HK-2 (cell line): ENCODE data around the gene KCNH4.
"Not testable (repeated sequence)": the region's sequence is repeated elsewhere in the genome, so short reads cannot be mapped to it uniquely, and the experiment has no call there.

ENCODE experiments used
- DNase-seq: peaks from one replicate; pipeline ENCODE4 v3.0.0-alpha.2; 2018; ENCODE audit not compliant: unreplicated experiment

KCNH4 gene

DNA sequence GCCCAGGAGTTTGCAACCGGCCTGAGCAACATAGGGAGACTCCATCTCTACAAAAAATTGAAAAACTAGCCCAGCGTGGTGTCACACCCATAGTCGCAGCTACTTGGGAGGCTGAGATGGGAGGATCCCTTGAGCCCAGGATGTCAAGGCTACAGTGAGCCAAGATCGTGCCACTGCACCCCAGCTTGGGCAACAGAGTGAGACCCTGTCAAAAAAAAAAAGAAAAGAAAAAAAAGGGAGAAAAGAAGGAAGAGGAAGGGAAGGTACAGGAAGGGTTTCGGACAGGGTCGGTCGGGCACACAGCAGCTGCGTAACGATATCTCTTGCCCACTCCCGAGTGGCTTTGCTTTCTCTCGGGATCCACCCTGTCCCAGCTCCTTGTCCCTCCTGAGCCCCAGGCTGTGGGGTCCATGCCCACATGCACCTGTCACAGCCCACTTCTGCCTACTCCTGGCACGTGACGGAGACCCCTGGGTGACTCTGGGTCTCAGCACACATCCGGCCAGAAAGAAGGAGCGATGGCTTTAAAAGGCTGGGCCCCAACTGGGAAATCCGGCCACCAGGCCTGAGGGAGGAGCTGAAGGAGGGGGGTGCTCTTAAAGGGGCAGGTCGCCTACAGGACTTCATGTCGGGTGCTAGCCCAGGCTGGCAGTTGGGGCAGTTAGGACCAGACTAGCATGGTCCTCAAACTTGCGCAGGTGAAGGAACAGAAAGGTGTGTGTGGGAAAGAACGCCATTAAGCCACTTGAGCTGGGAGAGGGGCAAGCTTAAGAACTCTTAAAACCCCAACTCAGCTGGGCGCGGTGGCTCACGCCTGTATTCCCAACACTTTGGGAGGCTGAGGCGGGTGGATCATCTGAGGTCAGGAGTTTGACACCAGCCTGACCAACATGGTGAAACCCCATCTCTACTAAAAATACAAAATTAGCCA is 13.3 kb upstream of the KCNH4 start, which contains the start of gene GHDC:
Gene GHDC (minus strand): TSS at position 526 of the 931 bp plus-strand sequence. CDS start 913 bp downstream, outside the sequence.
- DNase-seq, result peak; percentile 71

DNA sequence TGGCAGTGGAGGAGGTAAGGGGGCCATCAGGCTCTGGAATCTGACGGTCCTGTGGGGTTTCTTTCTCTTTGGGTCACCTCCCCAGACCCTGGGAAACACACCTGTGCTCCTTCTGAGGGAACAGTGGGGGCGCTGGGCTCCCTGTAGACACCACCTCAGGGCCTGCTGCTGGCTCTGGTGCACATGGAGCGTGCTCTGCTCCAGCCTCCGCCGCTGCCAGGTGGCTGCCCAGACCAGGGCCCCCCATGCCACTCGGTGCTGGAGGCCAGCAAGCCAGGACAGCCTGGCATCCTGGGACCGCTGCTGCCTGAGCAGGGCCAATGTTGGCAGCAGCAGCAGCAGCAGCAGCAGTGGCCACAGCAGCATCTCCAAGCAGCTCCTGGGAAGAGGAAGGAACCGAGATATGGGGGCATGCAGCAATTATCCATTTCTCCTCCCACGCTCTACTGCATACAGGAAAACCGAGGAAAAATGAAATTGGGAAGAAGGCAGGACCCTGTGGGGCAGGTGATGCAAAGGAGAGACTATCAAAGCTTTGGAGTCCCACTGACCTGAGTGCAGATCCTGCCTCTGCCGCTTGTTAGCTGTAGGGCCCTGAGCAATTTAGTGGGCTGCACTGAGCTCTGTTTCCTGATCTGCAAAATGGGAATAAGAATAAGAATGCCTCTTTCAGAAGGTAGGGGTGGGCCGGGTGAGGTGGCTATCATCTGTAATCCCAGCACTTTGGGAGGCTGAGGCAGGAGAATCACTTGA is 12.4 kb upstream of the KCNH4 start:
- no peak for DNase-seq

DNA sequence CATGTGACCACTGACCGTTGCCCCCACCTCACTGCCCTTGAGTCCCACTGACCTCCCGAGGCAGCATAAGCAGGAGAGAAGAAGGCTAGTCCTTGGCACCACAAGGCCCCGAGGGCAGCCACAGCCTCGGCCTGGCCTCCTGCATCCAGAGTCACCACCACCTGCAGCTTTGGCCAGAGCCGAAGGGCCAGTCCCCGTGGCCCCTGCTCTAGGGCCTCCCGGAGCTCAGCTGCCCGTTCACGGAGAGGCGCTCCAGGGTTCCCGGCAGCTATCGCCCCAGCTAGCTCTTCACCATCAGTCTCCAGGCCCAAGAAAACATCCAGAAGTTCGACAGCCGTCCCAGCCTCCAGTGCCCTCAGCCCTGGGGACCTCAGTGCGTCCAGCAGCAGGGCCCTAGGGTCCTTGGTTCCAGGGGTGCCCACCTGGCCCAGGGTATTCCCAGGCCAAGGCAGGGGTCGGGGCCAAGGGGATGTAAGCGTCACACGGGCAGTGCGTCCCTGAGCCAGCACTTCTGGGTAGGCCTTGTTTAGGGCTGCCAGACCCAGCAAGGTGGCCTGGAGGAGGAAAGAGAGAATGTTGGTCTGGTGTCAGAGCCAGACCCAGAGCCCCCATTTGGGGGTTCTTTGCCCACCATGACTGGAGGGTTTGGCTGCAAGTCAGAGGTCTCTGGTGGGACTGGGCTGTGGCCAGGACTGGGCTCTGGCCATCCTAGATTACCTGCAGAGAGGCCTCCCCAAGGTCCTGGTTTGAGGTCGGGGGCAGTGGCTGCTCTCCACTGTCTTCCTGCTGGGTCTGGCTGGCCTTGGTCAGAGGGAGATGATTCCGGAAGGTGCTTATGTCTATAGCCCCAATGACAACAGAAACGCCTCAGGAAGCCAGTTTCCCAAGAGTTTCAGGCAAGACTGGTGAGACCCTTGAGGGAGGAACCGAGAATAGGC is 11.5 kb upstream of the KCNH4 start:
- DNase-seq, result no peak

DNA sequence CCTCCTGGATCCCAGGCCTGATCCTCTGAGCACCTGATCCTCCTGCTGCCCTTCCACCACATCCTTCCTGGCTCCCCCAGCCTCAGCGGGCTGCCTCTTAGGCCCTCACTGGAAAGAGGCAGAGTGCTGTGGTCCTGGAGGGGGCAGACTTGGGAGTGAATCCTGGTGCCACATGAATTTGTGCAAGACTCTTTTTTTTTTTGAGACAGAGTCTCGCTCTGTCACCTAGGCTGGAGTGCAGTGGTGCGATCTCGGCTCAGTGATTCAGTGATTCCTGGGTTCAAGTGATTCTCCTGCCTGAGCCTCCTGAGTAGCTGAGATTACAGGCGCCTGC is 10.3 kb upstream of the KCNH4 start:
- no peak for DNase-seq

DNA sequence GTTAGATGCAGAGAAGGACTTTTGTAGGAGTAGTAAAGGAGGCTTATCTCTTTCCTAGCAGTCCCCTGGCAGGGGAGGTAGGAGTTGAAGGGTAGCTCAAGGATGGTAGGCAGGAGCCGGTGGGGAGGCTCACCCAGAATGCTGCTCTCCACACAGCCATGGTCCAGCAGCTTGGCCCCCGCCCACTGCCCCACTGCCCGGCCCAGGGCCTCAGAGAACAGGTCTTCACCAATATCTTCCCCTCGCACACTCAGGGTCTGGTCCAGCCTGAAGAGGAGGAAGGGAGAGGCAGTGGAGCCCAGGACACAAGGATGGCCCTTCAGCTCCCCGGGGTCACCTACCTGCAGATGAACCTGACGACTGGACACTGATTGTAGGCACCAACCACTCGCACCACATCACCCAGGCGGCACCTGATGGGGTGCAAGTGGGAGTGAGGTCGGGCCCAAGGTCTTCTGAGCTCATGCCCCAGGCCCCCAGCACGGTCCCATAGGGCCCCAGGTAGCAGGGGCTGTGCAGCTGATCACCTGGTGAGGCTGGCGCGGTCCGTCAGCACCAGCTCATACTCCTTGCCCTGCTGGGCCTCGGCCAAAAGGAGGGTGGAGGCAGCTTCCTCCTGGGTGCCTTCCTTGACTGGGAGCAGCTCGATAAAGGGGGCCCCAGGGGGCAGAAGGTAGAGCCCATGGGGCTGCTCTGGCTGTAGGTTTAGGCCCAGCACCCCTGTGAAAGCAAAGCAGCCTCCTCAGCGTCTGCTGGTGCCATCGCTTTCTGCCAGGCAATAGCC is 9.7 kb upstream of the KCNH4 start:
- DNase-seq, result no peak

DNA sequence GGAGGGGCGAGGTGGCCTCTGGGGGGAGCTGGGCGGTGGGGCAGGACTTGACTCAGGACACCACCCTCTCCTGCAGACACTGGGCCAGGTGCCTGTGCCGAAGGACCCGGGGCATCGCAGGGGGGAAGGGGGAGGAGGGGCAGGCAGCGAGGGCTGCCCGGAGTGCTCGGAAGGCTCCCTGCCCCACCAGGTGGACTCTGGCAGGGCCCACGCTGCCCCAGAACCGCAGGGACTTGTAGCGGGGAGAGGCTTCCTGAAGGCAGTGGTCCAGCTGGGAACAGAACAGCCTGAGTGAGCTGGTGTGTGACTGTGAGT is 8.7 kb upstream of the KCNH4 start:
- no peak for DNase-seq

DNA sequence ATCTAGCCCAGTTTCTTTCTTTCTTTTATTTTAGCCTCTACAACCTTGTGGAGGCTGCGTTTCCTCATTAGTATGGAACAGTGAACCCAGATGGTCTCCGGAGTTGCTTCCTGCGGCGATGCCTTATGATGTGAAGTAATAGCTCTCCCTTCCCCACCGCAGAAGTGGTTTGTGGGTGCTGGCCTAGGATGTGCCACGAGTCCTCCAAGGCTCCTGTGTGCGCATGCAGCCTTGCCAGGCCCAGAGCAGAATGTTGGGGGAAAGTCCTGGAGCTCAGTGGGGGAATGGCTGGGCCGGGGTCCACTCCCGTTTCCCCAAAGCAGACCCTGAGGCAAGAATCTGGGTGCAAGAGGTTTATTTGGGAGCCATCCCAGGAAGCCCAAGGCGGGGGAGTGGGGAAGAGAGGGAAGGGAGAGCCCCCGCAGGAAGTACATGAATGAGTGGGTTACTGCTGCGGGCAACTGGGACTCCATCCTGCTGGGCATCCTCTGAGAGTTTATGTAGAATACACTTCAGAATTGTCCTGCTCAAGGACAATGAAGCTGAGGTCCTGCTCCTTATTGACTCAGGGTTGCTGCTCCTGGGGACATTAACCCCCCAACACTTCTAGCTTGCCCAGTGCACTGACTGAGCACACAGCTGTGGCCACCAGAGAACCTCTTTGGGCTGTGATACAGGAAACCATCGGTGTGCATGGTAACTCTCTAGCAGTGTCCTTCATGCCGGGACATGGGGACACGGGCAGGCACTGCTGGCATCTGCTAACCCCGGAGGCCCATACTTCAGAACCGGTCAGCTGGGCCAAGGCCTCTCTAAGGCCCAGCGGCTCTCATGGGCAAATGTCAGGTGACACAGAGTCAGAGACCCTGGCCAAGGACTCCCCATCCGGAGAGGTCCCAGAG is 8.1 kb upstream of the KCNH4 start:
- DNase-seq, result no peak

DNA sequence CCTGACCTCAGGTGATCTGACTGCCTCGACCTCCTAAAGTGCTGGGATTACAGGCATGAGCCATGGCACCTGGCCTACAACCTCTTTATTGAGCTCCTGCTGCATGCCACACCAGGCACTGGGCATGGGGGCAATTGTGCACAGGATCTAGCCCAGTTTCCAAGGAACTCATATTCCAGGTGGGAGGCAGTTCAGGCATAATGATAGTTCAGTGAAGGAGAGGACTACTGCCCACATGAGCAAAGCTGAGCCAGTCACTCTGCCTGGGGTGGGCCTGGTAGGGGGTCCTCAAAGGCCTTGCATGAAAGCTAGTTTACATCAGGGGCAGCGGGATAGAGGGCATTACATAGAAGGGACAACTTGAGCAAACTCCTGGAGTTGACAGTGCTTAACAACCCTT is 6.9 kb upstream of the KCNH4 start:
- DNase-seq, result no peak

DNA sequence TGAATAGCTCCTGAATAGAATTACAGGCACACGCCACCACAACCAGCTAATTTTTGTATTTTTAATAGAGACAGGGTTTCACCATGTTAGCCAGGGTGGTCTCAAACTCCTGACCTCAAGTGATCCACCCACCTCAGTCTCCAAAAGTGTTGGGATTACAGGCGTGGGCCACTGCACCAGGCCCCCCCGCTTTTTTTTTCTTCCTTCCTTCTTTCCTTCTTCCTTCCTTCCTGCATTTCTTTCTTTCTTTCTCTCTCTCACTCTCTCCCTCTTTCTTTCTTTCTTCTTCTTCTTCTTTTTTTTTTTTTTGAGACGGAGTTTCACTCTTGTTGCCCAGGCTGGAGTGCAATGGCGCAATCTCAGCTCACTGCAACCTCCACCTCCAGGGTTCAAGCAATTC is 5.2 kb upstream of the KCNH4 start:
- DNase-seq, result not testable (repeated sequence)

DNA sequence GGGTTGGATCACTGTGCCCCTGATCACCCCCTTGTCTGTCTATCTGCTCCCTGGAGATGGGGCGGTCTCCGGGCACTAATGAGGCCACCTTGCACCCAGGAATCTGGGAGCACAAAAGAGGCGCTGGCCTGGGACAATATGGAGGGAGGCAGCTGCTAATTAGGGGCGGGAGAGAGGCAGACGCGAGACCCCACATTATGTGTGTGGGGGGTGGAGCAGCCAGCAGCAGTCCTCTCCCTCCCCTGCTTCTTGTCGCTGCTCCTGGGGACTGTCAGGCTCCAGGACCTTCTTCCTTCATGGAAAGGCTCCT is 4.6 kb upstream of the KCNH4 start:
- no peak for DNase-seq

DNA sequence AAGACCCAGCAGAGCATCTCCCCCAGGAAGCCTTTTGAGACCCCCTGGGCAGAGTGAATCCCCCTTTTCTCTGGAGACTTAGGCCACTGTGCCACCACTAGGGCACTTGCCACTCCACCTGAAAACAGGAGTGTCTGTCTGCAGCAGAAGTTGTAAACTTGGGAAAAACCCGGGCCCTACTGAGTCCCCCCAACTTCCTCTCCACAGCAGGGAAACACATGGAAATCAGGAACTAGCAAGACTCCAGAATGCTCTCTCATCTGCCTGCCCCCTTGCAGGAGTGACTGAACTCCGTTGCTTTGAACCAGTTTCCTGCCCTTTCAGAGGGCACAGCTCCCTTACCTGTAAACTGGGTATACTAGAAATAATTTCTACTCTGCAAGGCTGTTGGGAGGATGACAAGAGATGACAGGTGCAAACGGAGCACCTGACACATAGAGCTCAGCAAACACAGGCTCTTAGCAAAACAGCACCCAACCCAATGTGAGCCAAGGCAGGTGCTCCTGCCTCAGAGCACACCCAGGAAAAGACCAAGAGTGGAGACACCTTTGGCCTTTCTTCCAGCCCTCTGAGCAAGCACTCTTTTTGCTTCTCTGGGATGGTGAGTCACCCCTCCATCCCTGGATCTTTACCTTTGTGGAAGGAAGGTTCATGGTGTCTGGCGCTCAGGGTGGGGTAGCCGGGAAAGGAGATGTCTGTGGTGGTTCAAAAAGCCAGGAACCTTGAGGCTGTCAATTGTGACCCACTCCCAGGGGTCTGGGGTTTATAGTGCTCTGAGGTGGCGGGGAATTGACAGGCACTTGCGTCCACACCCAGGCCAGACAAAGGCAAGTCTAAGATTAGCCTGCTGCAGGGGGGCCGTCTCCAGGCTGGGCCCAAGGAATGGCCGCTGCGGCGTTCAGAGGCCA is 4.0 kb upstream of the KCNH4 start, which contains the start of gene HCRT:
Gene HCRT (minus strand): TSS at position 740 of the 908 bp plus-strand sequence. CDS start 87 bp downstream, at position 653.
- no peak for DNase-seq

DNA sequence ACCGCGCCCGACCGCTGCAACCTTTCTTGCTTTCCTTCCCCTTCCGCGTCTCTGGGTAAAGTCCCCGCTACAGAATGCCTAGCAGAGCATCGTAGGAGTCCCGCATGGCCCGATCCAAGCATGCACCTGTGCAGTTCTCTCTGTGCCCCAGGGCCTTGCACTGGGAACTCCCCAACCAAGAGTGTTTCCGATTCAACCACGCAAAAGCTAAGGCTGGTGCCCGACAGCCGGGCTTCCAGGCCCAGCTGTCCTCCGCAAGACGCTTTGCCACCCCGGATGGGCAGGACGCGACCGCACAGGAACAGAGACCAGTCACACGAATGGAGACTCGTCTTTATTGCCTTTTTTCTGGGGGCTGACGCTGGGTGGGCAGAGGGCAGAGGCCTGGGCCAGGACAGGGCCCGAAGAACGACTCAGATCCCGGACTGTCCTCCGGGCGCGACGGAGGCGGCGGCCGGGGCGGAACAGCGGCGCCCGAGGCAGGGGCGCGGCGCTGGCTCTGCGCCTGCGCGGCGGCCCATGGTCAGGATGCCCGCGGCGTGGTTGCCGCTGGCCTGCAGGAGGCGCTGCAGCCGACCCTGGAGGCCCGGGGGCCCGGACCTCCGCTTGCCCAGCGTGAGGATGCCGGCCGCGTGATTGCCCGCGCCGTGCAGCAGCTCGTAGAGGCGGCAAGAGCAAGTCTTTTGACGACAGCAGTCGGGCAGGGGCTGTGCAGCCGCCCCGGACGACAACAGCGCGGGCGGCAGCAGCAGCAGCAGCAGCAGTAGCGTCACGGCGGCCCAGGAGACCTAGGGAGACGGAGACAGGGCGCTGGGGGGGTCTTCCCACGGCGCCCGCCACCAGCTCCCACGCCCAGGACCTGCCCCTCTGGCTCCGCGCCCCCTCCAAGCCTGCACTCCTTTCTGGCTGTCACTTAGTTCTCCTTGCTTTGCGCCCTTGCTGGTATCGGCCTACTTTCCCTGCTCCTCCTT is 3.1 kb upstream of the KCNH4 start:
- DNase-seq, result peak; percentile 70

DNA sequence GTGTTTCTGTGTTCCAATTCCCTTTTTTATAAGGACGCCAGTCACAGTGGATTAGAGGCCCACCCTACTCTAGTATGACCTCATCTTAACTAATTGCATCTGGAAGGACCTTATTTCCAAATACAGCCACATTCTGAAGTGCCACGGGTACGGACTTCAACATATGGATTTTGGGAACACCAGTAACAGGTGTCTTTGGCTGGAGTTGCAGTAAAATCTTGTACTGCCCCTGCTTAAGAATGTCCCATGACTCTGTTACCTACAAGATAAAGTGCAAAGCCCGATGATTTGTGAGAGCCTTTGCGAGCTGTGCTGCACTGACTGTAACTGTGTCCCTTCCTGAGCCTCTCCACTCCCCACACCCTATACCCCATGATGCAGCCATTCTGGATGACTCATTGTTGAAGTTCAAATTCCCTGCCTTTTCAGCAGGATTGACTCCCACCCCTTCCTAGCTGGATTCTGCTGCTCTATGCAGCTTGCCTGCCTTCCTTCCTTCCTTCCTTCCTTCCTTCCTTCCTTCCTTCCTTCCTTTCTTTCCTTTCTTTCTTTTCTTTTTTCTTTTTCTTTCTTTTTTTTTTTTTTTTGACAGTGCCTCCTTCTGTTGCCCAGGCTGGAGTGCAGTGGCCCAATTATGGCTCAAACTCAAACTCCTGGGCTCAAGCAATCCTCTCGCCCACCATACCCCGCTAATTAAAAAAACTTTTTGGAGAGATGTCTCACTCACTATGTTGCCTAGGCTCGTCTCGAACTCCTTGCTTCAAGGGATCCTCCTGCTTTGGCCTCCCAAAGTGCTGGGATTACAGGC is 2.2 kb upstream of the KCNH4 start:
- peak; percentile 18 for DNase-seq

DNA sequence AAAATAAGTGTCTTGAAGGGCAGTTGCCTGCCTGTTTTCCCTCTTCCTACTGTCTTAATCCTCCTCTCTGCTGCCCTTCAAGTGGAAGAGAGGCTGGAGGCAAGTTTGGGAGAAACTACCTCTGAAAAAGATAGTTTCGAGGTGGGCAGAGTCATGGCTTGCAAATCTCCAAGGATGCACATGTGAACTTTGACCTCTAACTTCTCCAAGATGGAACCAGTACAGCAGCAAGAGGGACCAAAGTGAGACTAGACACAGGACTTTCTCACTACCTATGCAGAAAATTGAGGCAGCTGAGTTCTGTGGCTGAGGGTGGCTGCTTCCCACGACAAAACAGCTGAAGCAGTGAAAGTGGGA is 887 bp upstream of the KCNH4 start:
- no peak for DNase-seq

DNA sequence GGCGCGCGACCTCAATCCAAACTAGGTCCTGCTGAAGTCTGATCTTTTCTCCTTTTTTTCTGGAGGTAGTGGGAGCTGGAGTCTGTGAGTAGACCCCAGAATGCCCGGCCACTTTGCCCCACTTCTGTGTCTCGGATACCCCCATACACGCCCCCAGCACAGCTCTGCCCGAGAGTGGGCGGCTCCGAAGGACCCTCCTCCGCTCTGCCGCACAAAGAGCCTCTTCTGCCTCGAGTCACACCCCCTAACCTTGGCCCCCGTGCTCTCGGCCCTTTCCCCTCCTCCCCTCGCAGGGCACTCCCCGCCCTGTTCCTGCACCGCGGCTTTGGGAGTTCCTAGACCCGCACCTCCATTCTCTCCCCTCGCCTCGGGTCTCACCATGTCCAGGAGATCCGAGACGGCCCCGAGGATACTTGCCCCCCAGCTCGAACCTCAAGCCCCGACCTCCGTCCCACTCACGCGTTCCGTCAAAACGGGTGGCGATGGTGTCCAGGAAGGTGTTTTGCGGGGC is 476 bp downstream of the KCNH4 start:
- no peak for DNase-seq

DNA sequence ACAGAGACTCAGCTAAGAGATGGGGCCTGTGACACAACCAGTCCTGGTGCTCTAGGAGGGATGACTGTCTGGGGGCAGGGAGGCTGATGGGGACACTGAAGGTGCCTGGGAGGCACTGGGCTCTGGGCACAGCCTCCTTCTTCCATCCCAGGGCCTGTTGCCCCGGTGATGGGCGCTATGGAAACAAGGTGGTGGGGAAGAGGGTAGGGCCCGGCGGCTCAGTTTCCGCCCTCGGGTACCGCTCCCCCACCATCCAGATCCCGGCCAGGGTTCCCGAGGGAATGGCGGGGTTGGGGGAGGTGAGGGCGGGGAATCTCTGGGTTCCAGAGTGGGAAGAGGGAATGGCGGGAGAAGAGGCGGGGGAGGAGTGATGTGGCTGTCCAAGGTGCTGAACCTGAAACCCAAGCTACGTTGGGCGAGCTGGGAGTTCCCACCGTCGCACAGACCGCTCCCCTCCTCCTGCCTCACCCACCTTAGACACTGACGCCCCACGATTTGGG is 981 bp downstream of the KCNH4 start:
- DNase-seq, result peak; percentile 39

DNA sequence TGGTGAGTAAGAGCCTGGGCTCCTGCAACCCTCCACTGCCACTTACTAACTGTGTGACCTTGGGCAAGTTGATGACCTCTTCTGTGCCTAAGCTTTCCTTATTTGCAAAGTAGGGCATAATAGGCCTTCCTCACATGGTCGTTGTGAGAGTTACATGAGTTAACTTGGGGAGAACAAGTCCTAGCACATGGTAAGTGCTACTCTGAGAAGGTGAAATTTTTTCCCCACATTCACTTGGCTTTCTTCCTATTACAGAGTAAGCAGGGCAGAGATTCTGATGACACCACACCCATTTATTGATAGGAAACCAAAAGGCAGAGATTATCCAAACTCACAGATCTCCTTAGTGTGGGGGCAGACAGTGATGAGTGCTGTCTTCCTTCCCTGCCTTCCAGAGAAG is 1.6 kb downstream of the KCNH4 start:
- no peak for DNase-seq
